ENCODE data around the gene CLIC1.

The CLIC1 gene

DNA sequence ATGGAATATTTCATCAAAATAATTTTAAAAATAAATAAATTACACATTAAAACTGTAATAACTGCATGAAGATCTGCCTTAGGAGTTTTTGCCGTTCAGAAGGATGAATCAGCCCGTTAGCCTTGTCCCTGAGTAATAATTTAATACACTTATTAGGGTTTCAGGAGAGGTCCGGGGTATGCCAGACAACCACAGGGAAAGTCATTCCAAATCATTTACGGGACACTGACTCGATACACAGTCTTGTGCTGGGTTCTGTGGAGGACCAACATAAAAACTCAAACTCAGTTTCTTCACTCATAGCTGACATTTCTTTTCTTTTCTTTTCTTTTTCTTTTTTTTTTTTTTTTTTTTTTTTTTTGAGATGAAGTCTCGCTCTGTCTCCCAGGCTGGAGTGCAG is 30.4 kb downstream of the CLIC1 start:
- no peak overlapping the region for H3K27ac ChIP-seq (ENCODE audit: extremely low read depth, low read depth, low read length)
- TF ChIP-seq ZNF433 (tag by site-specific recombination; IDR thresholded peaks at IDR 0.05; ENCODE audit: low read depth) (no peak), ZBTB48 (tag by site-specific recombination; IDR thresholded peaks at IDR 0.05) (no peak), ZNF792 (tag by site-specific recombination; IDR thresholded peaks at IDR 0.05) (no peak), ZNF2 (tag by site-specific recombination; IDR thresholded peaks at IDR 0.05) (no peak), ZNF112 (tag by site-specific recombination; IDR thresholded peaks at IDR 0.05) (no peak), ZNF830 (tag by site-specific recombination; IDR thresholded peaks at IDR 0.05; ENCODE audit: low read depth) (no peak), SETDB1 (IDR thresholded peaks at IDR 0.05; ENCODE audit: insufficient read length, low read length) (no peak), ZNF747 (tag by site-specific recombination; IDR thresholded peaks at IDR 0.05) (no peak), ZNF202 (tag by site-specific recombination; IDR thresholded peaks at IDR 0.05; ENCODE audit: borderline replicate concordance) (no peak), ZNF560 (tag by site-specific recombination; IDR thresholded peaks at IDR 0.05; ENCODE audit: borderline replicate concordance) (no peak), ZNF157 (tag by site-specific recombination; IDR thresholded peaks at IDR 0.05) (no peak), IKZF3 (tag by site-specific recombination; IDR thresholded peaks at IDR 0.05) (no peak), ZNF174 (tag by site-specific recombination; IDR thresholded peaks at IDR 0.05) (no peak), ZEB2 (tag by site-specific recombination; IDR thresholded peaks at IDR 0.05) (no peak), ZNF146 (tag by site-specific recombination; IDR thresholded peaks at IDR 0.05) (no peak), WT1 (tag by site-specific recombination; IDR thresholded peaks at IDR 0.05) (no peak)
- TF ChIP-seq, protein P1, sequence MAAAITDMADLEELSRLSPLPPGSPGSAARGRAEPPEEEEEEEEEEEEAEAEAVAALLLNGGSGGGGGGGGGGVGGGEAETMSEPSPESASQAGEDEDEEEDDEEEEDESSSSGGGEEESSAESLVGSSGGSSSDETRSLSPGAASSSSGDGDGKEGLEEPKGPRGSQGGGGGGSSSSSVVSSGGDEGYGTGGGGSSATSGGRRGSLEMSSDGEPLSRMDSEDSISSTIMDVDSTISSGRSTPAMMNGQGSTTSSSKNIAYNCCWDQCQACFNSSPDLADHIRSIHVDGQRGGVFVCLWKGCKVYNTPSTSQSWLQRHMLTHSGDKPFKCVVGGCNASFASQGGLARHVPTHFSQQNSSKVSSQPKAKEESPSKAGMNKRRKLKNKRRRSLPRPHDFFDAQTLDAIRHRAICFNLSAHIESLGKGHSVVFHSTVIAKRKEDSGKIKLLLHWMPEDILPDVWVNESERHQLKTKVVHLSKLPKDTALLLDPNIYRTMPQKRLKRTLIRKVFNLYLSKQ (tag by site-specific recombination; IDR thresholded peaks at IDR 0.05; ENCODE audit: borderline replicate concordance): no peak
- TF ChIP-seq, protein P2, sequence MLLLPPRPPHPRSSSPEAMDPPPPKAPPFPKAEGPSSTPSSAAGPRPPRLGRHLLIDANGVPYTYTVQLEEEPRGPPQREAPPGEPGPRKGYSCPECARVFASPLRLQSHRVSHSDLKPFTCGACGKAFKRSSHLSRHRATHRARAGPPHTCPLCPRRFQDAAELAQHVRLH (tag by site-specific recombination; IDR thresholded peaks at IDR 0.05): no peak
- TF ChIP-seq, protein P3, sequence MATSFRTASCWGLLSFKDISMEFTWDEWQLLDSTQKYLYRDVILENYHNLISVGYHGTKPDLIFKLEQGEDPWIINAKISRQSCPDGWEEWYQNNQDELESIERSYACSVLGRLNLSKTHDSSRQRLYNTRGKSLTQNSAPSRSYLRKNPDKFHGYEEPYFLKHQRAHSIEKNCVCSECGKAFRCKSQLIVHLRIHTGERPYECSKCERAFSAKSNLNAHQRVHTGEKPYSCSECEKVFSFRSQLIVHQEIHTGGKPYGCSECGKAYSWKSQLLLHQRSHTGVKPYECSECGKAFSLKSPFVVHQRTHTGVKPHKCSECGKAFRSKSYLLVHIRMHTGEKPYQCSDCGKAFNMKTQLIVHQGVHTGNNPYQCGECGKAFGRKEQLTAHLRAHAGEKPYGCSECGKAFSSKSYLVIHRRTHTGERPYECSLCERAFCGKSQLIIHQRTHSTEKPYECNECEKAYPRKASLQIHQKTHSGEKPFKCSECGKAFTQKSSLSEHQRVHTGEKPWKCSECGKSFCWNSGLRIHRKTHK (tag by site-specific recombination; IDR thresholded peaks at IDR 0.05): no peak
- TF ChIP-seq, protein P4, sequence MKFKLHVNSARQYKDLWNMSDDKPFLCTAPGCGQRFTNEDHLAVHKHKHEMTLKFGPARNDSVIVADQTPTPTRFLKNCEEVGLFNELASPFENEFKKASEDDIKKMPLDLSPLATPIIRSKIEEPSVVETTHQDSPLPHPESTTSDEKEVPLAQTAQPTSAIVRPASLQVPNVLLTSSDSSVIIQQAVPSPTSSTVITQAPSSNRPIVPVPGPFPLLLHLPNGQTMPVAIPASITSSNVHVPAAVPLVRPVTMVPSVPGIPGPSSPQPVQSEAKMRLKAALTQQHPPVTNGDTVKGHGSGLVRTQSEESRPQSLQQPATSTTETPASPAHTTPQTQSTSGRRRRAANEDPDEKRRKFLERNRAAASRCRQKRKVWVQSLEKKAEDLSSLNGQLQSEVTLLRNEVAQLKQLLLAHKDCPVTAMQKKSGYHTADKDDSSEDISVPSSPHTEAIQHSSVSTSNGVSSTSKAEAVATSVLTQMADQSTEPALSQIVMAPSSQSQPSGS (tag by site-specific recombination; IDR thresholded peaks at IDR 0.05; ENCODE audit: low read depth): no peak
- peaks cover 0 to 1% of the 10 kb centered on the region in 2 experiments; a peak in 1 of 3 replicates for H3K36me3 ChIP-seq (ENCODE audit: control insufficient read depth in 2 of 2, insufficient read depth in 1 of 2, low read length in 2 of 2)
- ChIA-PET POLR2A (interaction anchor here (0.6 to 1.6 kb wide), 5 partner anchors 21 to 121 kb away, joined by 3 to 6 read pairs (median 4); partner anchors contain the start of genes CLIC1 and HSPA1B), CTCF (interaction anchor here (0.7 to 1.2 kb wide), 2 partner anchors 64 to 246 kb away, joined by 3 to 4 read pairs; no protein-coding TSS in a partner anchor)
- H3K4me3 ChIP-seq (ENCODE audit: low read depth, low read length): no peak overlapping the region
- no peaks in the 10 kb centered on the region for H3K4me1 ChIP-seq (ENCODE audit: control insufficient read depth, insufficient read depth, low read length)
- no peaks in the 10 kb centered on the region for H3K9me3 ChIP-seq (ENCODE audit: control insufficient read depth, insufficient read depth, low read depth, low read length)

All from HEK293 (cell line).